PFSK-1 (cell line): ENCODE data around the gene GABPB1.

Experiments used
- FOXP2 ChIP-seq: optimal IDR thresholded peaks from 2 replicates; pipeline ENCODE3; 2011; ENCODE audit warnings: borderline replicate concordance, control low read depth, inconsistent platforms; ENCODE audit not compliant: insufficient read depth; ENCODE audit errors: extremely low read length, extremely low read depth
- POLR2AphosphoS5 ChIP-seq: IDR thresholded peaks from 2 replicates; pipeline ENCODE4 v1.6.1; 2012; ENCODE audit warnings: low read depth, mild to moderate bottlenecking, control low read depth, low read length, moderate library complexity
- REST ChIP-seq, 2 experiments: IDR thresholded peaks; 2 replicates each; pipeline versions ENCODE4 v1.6.1 to v1.8.0; 2011 to 2012; ENCODE audit warnings: low read depth in 2 of 2, low read length in 2 of 2, control low read depth in 1 of 2, inconsistent platforms in 1 of 2, mild to moderate bottlenecking in 1 of 2, moderate library complexity in 1 of 2; ENCODE audit not compliant: insufficient read depth in 1 of 2
- SIN3A ChIP-seq: IDR thresholded peaks from 2 replicates; pipeline ENCODE4 v1.6.1; 2012; ENCODE audit warnings: mild to moderate bottlenecking, low read length, moderate library complexity, borderline replicate concordance; ENCODE audit not compliant: insufficient read depth

DNA sequence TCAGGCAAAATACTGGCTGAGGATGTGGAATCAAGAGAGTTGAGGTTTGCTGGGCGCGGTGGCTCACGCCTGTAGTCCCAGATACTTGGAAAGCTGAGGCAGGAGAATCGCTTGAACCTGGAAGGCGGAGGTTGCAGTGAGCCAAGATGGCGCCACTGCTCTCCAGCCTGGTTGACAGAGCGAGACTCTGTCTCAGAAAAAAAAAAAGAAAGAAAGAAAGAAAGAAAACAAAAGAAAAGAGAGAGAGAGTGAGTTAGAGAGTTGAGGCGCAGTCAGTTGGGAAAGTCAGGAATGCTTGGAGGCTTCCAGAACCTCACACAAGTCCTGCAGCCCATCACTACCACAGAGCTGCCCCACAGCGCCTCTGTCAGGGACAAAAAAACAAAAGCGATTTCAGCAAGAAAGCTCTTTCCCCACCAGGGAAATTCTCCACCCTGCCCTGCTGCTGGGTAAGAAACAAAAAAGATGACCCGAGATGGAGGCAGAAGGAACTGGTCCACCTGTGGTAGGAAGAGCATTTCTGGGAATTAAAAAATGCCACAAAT, 103.3 kb downstream of the GABPB1 start:
- TF ChIP-seq SIN3A (no peak), FOXP2 (no peak), REST (IDR thresholded peaks at IDR 0.05; ENCODE audit: insufficient read depth in 1 of 2, low read depth in 2 of 2, low read length in 2 of 2) (no peak), POLR2AphosphoS5 (no peak)
